Stimulated activated CD8-positive, alpha-beta memory T cell treated with anti-CD3 and anti-CD28 coated beads, Interleukin-15, amount 100 ng/mL, for 1 hour (primary cell): Measurements from ENCODE around the gene RAB41.
"Not testable (repeated sequence)": the region's sequence is repeated elsewhere in the genome, so short reads cannot be mapped to it uniquely, and the experiment has no call there.

Source experiments
- DNase-seq: peaks from one replicate; pipeline ENCODE4 v3.0.0-alpha.2; 2020; ENCODE audit warnings: low read depth

RAB41 gene

GRCh38 chrX:70289793-70290770 lies 8.1 kb downstream of the RAB41 start, which contains the start of the genes KIF4A and PDZD11:
TSS of gene KIF4A (plus strand) at chrX:70290104. CDS start at chrX:70290459, 355 bp downstream.
TSS of gene PDZD11 (minus strand) at chrX:70289927. CDS start at chrX:70289341, 586 bp downstream.
- DNase-seq: peak; percentile 40

- no peak for DNase-seq
Observed at GRCh38 chrX:70292788-70293187, 10.8 kb downstream of the RAB41 start.

- DNase-seq: no peak
Observed at GRCh38 chrX:70293621-70294020, 11.6 kb downstream of the RAB41 start.

- DNase-seq: no peak
Observed at GRCh38 chrX:70301716-70302115, 19.7 kb downstream of the RAB41 start.

- no peak for DNase-seq
Observed at GRCh38 chrX:70313503-70313902, 31.5 kb downstream of the RAB41 start.

- no peak for DNase-seq
Observed at GRCh38 chrX:70322784-70323183, 40.8 kb downstream of the RAB41 start.

- DNase-seq: not testable (repeated sequence)
Observed at GRCh38 chrX:70323628-70324027, 41.7 kb downstream of the RAB41 start.

- DNase-seq: no peak
Observed at GRCh38 chrX:70324326-70324725, 42.4 kb downstream of the RAB41 start.

- DNase-seq: no peak
Observed at GRCh38 chrX:70331161-70331560, 49.2 kb downstream of the RAB41 start.

GRCh38 chrX:70332600-70332999 lies 50.6 kb downstream of the RAB41 start:
- DNase-seq: no peak
